Esophagus muscularis mucosa (tissue), 4 donors: ENCODE results near the gene ZNF862. TPM values are rescaled to one million over a fixed set of nuclear protein-coding genes. Genes with fewer than 3 reads are reported as not detected.
"Not testable (repeated sequence)": the region's sequence is repeated elsewhere in the genome, so short reads cannot be mapped to it uniquely, and the experiment has no call there.

ENCODE experiments used
- DNase-seq: peaks from one replicate; pipeline ENCODE4 v3.0.0-alpha.2; 2017; ENCODE audit errors: extremely low spot score
- H3K27ac ChIP-seq, 4 donors: fragments of 200-600 bp; sonication (generic); replicated peaks in 1 of 4; 1 replicate in 3 of 4; 2 replicates in 1 of 4; pipeline ENCODE4 v1.5.1; 2016 to 2019; ENCODE audit warnings: mild to moderate bottlenecking in 1 of 4
- H3K27me3 ChIP-seq, 4 donors: fragments of 200-600 bp; sonication (generic); one replicate each; pipeline versions ENCODE4 v1.5.1 to v1.6.0; 2016 to 2019
- H3K36me3 ChIP-seq, 4 donors: fragments of 200-600 bp; sonication (generic); one replicate each; pipeline ENCODE4 v1.5.1; 2016 to 2019
- H3K4me1 ChIP-seq, 4 donors: fragments of 200-600 bp; sonication (generic); one replicate each; pipeline ENCODE4 v1.5.1; 2016 to 2019
- H3K4me3 ChIP-seq, 4 donors: fragments of 200-600 bp; sonication (generic); 1 replicate in 2 of 4; 2 replicates in 2 of 4; pipeline ENCODE4 v1.5.1; 2016 to 2019; ENCODE audit warnings: mild to moderate bottlenecking in 4 of 4, moderate library complexity in 1 of 4
- H3K9me3 ChIP-seq, 4 donors: fragments of 200-600 bp; sonication (generic); 1 replicate in 3 of 4; 2 replicates in 1 of 4; pipeline ENCODE4 v1.5.1; 2016 to 2019
- CTCF ChIP-seq, 3 experiments: fragments of 200-600 bp in 2 of 3; fragments of 450-650 bp in 1 of 3; sonication (generic) in 2 of 3; IDR thresholded peaks; one replicate each; pipeline ENCODE4 v1.5.1; 2017 to 2019; ENCODE audit warnings: antibody characterized with exemption in 3 of 3, mild to moderate bottlenecking in 2 of 3, moderate library complexity in 1 of 3
- EP300 ChIP-seq: sonication (generic); formaldehyde crosslinking; IDR thresholded peaks from one replicate; pipeline ENCODE4 v1.6.1; 2017; ENCODE audit warnings: antibody characterized with exemption
- POLR2A ChIP-seq: fragments of 450-650 bp; IDR thresholded peaks from one replicate; pipeline ENCODE4 v1.6.1; 2017; ENCODE audit warnings: antibody characterized with exemption, moderate library complexity, mild to moderate bottlenecking, low read depth
- POLR2AphosphoS5 ChIP-seq, 2 donors: sonication (generic); formaldehyde crosslinking; IDR thresholded peaks; one replicate each; pipeline ENCODE4 v1.6.1; 2017; ENCODE audit warnings: antibody characterized with exemption in 2 of 2
- WGBS: methylation state at CpG from one replicate; pipeline ENCODE4 v1.1.5; 2018; 5-methylcytosine and 5-hydroxymethylcytosine counted together
- intact Hi-C: fragments of 100-400 bp; cut with DNase I; formaldehyde crosslinking; loops from one replicate; pipeline ENCODE4 v1.15.1; 2023
- total RNA-seq, 4 donors: library from RNA; depleted of rRNA; stranded (reverse); fragments of >200 nt; gene quantifications; one replicate each; pipeline versions ENCODE4 v1.1.0 to v1.2.1, GENCODE V29; 2016

The ZNF862 gene
- total RNA-seq, 4 donors from 2014 or later, result 9.1 to 17.1 (median 13.3) TPM

GRCh38 chr7:149826344-149827088 lies 11.7 kb upstream of the ZNF862 start:
- peaks cover 0 to 10% (median 0%) of the 10 kb centered on the region in 4 donors for H3K27me3 ChIP-seq
- no peaks in the 10 kb centered on the region for H3K9me3 ChIP-seq
- no peaks in the 10 kb centered on the region for H3K36me3 ChIP-seq
- no peak for DNase-seq
- 76% methylated on average over 10 of the region's 12 CpGs for WGBS
- H3K4me1 ChIP-seq, result no peaks in the 10 kb centered on the region
- no peak overlapping the region for H3K4me3 ChIP-seq
- intact Hi-C loops, result no loop called here
- no peak overlapping the region for H3K27ac ChIP-seq
- TF ChIP-seq CTCF (IDR thresholded peaks at IDR 0.05) (no peak), POLR2AphosphoS5 (IDR thresholded peaks at IDR 0.05) (no peak), POLR2A (no peak), EP300 (no peak)

- intact Hi-C loops, result no loop called here
- Histone ChIP-seq H3K27me3 (peaks cover 0 to 13% (median 0%) of the 10 kb centered on the region in 4 donors), H3K4me3 (no peak overlapping the region), H3K36me3 (no peaks in the 10 kb centered on the region), H3K4me1 (no peaks in the 10 kb centered on the region), H3K27ac (no peak overlapping the region), H3K9me3 (no peaks in the 10 kb centered on the region)
- no peak for TF ChIP-seq POLR2A
- no peak for TF ChIP-seq EP300
- TF ChIP-seq CTCF (IDR thresholded peaks at IDR 0.05), result no peak
- no peak for TF ChIP-seq POLR2AphosphoS5 (IDR thresholded peaks at IDR 0.05)
- no peak for DNase-seq
- 83% methylated on average over 8 of the region's 23 CpGs for WGBS
Measured at GRCh38 chr7:149827089-149827981, 10.8 kb upstream of the ZNF862 start.

GRCh38 chr7:149828357-149829309 lies 9.5 kb upstream of the ZNF862 start:
- TF ChIP-seq POLR2AphosphoS5 (IDR thresholded peaks at IDR 0.05) (no peak), EP300 (no peak), CTCF (IDR thresholded peaks at IDR 0.05) (no peak), POLR2A (no peak)
- intact Hi-C loops, result no loop called here
- Histone ChIP-seq H3K27me3 (peaks cover 0 to 26% (median 0%) of the 10 kb centered on the region in 4 donors), H3K4me1 (no peaks in the 10 kb centered on the region), H3K4me3 (no peak overlapping the region), H3K27ac (no peak overlapping the region), H3K9me3 (no peaks in the 10 kb centered on the region), H3K36me3 (no peaks in the 10 kb centered on the region)
- 88% methylated on average over 17 of the region's 19 CpGs for WGBS
- DNase-seq, result no peak

GRCh38 chr7:149830527-149830926 lies 7.6 kb upstream of the ZNF862 start:
- DNase-seq, H3K4me1 ChIP-seq, H3K4me3 ChIP-seq, H3K9me3 ChIP-seq, intact Hi-C loops, H3K27ac ChIP-seq, H3K36me3 ChIP-seq: not testable (repeated sequence)
- WGBS, result 46% methylated on average over 1 of the region's 1 CpG
- peaks cover 0 to 32% (median 0%) of the 10 kb centered on the region in 4 donors for H3K27me3 ChIP-seq
